ENCODE measurements around the gene ENPP3.

Gene ENPP3

DNA sequence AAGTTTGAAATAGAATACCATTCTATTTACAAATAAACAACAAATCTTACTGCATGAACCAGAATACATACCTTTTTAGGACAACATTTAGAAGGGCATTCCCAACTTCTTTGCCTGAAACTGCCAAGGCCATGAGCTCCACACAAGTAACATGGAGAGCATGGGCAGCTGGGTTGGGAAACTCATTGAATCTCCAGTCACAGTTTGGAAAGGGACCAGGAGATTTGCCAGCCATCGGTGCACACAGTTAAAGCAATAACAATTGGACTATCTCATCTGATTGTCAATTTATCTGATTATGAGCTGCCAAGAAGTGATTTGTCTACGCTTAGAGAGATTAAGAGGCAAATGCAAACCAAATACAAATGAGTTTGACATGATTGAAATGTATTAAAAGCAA is 44.2 kb upstream of the ENPP3 start:
- Histone ChIP-seq H3K9me3 (ENCODE audit: insufficient read depth, low read length, severe bottlenecking) (no peaks in the 10 kb centered on the region), H3K9ac (ENCODE audit: low read depth, low read length) (no peak overlapping the region), H3K4me2 (ENCODE audit: insufficient read depth, low read length) (no peak overlapping the region), H3K4me1 (ENCODE audit: insufficient read depth, low read length) (no peaks in the 10 kb centered on the region), H3K27ac (ENCODE audit: low read length) (no peak overlapping the region), H3K27me3 (ENCODE audit: insufficient read depth, low read length, poor library complexity) (no peaks in the 10 kb centered on the region), H3K79me2 (ENCODE audit: insufficient read depth, low read length) (no peaks in the 10 kb centered on the region), H3K4me3 (ENCODE audit: low read depth in 1 of 2, low read length in 2 of 2) (no peak overlapping the region), H3K36me3 (ENCODE audit: insufficient read depth, low read length) (peaks cover 83% of the 10 kb centered on the region), H4K20me1 (ENCODE audit: insufficient read depth, low read length) (no peaks in the 10 kb centered on the region), H2AFZ (ENCODE audit: low read depth, low read length) (no peak overlapping the region)
- ATAC-seq (ENCODE audit: insufficient read depth, low read depth) (no peak), DNase-seq (no peak)
- TF ChIP-seq, protein P1, sequence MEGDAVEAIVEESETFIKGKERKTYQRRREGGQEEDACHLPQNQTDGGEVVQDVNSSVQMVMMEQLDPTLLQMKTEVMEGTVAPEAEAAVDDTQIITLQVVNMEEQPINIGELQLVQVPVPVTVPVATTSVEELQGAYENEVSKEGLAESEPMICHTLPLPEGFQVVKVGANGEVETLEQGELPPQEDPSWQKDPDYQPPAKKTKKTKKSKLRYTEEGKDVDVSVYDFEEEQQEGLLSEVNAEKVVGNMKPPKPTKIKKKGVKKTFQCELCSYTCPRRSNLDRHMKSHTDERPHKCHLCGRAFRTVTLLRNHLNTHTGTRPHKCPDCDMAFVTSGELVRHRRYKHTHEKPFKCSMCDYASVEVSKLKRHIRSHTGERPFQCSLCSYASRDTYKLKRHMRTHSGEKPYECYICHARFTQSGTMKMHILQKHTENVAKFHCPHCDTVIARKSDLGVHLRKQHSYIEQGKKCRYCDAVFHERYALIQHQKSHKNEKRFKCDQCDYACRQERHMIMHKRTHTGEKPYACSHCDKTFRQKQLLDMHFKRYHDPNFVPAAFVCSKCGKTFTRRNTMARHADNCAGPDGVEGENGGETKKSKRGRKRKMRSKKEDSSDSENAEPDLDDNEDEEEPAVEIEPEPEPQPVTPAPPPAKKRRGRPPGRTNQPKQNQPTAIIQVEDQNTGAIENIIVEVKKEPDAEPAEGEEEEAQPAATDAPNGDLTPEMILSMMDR (IDR thresholded peaks at IDR 0.05; ENCODE audit: borderline replicate concordance, extremely low read depth, low read length, poor library complexity, severe bottlenecking) = no peak
- no peak for TF ChIP-seq EZH2 (IDR thresholded peaks at IDR 0.05; ENCODE audit: borderline replicate concordance, low read depth, low read length, severe bottlenecking)

- Histone ChIP-seq H3K36me3 (ENCODE audit: insufficient read depth, low read length) (peaks cover 84% of the 10 kb centered on the region), H3K9me3 (ENCODE audit: insufficient read depth, low read length, severe bottlenecking) (no peaks in the 10 kb centered on the region), H3K9ac (ENCODE audit: low read depth, low read length) (no peak overlapping the region), H4K20me1 (ENCODE audit: insufficient read depth, low read length) (no peaks in the 10 kb centered on the region), H3K4me3 (ENCODE audit: low read depth in 1 of 2, low read length in 2 of 2) (no peak overlapping the region), H3K27me3 (ENCODE audit: insufficient read depth, low read length, poor library complexity) (no peaks in the 10 kb centered on the region), H2AFZ (ENCODE audit: low read depth, low read length) (no peak overlapping the region), H3K27ac (ENCODE audit: low read length) (no peak overlapping the region), H3K4me2 (ENCODE audit: insufficient read depth, low read length) (no peak overlapping the region), H3K4me1 (ENCODE audit: insufficient read depth, low read length) (no peaks in the 10 kb centered on the region), H3K79me2 (ENCODE audit: insufficient read depth, low read length) (no peaks in the 10 kb centered on the region)
- no peak for DNase-seq
- no peak for ATAC-seq (ENCODE audit: insufficient read depth, low read depth)
- TF ChIP-seq, protein P1 (IDR thresholded peaks at IDR 0.05; ENCODE audit: borderline replicate concordance, extremely low read depth, low read length, poor library complexity, severe bottlenecking) = no peak
- TF ChIP-seq EZH2 (IDR thresholded peaks at IDR 0.05; ENCODE audit: borderline replicate concordance, low read depth, low read length, severe bottlenecking) = no peak
These were observed 43.0 kb upstream of the ENPP3 start for GRCh38 chr6:131594074-131594473.

DNA sequence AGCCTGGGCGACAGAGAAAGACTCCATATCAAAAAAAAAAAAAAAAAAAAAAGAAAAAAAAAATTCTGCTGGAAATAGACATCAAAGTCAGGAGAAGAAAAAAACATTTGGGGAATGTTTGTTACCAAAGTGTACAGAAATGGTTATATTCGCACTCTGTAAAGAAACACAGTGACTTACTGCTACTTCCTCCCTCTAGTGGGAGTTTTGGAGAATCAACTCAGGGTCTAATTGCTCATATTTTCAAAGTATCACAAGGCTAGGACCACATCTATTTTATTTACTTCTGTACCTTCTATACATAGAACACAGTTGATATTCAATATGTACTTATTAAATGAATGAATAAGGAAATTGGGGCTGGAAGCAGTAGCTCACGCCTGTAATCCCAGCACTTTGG is 39.7 kb upstream of the ENPP3 start:
- Histone ChIP-seq H3K27me3 (ENCODE audit: insufficient read depth, low read length, poor library complexity) (no peaks in the 10 kb centered on the region), H3K9ac (ENCODE audit: low read depth, low read length) (no peak overlapping the region), H3K4me3 (ENCODE audit: low read depth in 1 of 2, low read length in 2 of 2) (no peak overlapping the region), H3K79me2 (ENCODE audit: insufficient read depth, low read length) (no peaks in the 10 kb centered on the region), H3K36me3 (ENCODE audit: insufficient read depth, low read length) (peaks cover 85% of the 10 kb centered on the region), H4K20me1 (ENCODE audit: insufficient read depth, low read length) (no peaks in the 10 kb centered on the region), H3K4me1 (ENCODE audit: insufficient read depth, low read length) (no peaks in the 10 kb centered on the region), H2AFZ (ENCODE audit: low read depth, low read length) (no peak overlapping the region), H3K27ac (ENCODE audit: low read length) (no peak overlapping the region), H3K4me2 (ENCODE audit: insufficient read depth, low read length) (no peak overlapping the region), H3K9me3 (ENCODE audit: insufficient read depth, low read length, severe bottlenecking) (no peaks in the 10 kb centered on the region)
- TF ChIP-seq, protein P1 (IDR thresholded peaks at IDR 0.05; ENCODE audit: borderline replicate concordance, extremely low read depth, low read length, poor library complexity, severe bottlenecking) = peak; percentile 45
- TF ChIP-seq EZH2 (IDR thresholded peaks at IDR 0.05; ENCODE audit: borderline replicate concordance, low read depth, low read length, severe bottlenecking) = no peak
- no peak for DNase-seq
- peak; percentile 63; the same call in 1 of the 3 replicates for ATAC-seq (ENCODE audit: insufficient read depth, low read depth)

GRCh38 chr6:131600716-131601115 is 36.4 kb upstream of the ENPP3 start:
- no peak for TF ChIP-seq EZH2 (IDR thresholded peaks at IDR 0.05; ENCODE audit: borderline replicate concordance, low read depth, low read length, severe bottlenecking)
- TF ChIP-seq, protein P1 (IDR thresholded peaks at IDR 0.05; ENCODE audit: borderline replicate concordance, extremely low read depth, low read length, poor library complexity, severe bottlenecking) = no peak
- Histone ChIP-seq H3K27ac (ENCODE audit: low read length) (no peak overlapping the region), H3K9me3 (ENCODE audit: insufficient read depth, low read length, severe bottlenecking) (no peaks in the 10 kb centered on the region), H4K20me1 (ENCODE audit: insufficient read depth, low read length) (no peaks in the 10 kb centered on the region), H3K27me3 (ENCODE audit: insufficient read depth, low read length, poor library complexity) (no peaks in the 10 kb centered on the region), H3K9ac (ENCODE audit: low read depth, low read length) (no peak overlapping the region), H3K79me2 (ENCODE audit: insufficient read depth, low read length) (no peaks in the 10 kb centered on the region), H3K4me3 (ENCODE audit: low read depth in 1 of 2, low read length in 2 of 2) (no peak overlapping the region), H3K4me2 (ENCODE audit: insufficient read depth, low read length) (no peak overlapping the region), H3K36me3 (ENCODE audit: insufficient read depth, low read length) (peaks cover 88% of the 10 kb centered on the region), H2AFZ (ENCODE audit: low read depth, low read length) (no peak overlapping the region), H3K4me1 (ENCODE audit: insufficient read depth, low read length) (no peaks in the 10 kb centered on the region)
- no peak for DNase-seq
- no peak for ATAC-seq (ENCODE audit: insufficient read depth, low read depth)

All from DND-41 (cell line).